ENCODE data around the gene STMND1.
"Not testable (repeated sequence)": the region's sequence is repeated elsewhere in the genome, so short reads cannot be mapped to it uniquely, and the experiment has no call there.

STMND1 gene

DNA sequence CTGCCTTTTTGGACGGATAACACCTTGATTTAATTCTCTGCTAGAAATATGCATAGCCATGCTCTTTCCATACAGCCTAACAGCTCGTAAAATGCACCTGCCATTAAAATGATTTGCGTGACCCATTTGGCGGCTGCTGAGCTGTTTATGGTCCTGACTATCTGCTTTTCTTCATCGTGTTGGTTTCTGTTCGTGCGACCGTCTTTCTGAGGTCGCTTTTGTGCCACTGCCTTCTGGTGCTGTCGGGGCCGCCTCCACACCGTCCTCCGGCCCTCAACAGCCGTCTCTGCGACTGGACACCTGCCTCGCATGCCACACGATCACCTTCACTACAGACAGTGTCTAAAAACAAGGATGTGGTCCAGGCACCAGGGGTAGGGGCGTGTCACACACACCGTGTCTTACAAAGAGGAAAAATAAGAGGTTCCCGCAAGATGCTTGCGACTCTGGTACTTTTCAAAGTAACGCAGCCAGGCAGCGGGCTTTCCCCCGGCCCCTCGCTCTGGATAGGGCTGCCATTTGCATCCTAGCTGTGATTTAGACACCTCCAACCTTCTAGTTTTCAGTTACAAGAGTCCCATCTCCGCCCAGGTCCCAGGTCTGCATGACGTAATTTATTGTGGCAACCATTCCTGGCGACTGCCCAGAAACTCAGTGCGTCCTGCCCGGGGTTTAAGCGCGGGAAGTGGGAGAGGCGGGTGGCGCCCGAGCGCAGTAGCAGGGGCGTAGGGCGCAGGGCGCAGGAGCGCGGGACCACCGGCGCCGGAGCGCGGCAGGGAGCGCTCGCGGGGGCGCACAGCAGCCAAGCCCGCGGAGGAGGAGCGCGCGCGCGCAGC lies at the start of gene STMND1:
TSS of gene STMND1 (plus strand) at position 629 of the 836 bp plus-strand sequence. CDS start 208 bp downstream, outside the sequence.
- DNase-seq, result peak in 8 of 56 donors; percentile 3 to 70 (median 26)

DNA sequence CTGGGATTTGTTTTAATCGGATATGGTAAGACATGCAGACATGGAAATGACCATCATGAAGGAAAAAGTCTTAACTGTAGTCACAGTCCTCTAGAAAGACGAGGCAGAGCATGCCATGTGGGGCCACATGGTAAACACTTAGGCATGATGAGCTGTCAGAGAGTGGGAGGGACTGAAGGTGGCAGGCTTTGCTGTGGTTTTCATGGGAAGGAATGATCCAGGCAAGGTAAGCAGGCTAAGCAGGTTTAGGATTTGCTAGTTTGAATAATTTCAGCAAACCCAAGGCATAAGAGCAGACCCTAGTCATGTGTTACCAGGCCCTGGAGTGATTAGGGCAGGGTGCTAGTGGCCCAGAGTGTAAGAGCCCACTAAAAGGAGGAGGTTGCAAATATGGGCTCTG lies 47.2 kb upstream of the STMND1 start:
- DNase-seq, result no peak

DNA sequence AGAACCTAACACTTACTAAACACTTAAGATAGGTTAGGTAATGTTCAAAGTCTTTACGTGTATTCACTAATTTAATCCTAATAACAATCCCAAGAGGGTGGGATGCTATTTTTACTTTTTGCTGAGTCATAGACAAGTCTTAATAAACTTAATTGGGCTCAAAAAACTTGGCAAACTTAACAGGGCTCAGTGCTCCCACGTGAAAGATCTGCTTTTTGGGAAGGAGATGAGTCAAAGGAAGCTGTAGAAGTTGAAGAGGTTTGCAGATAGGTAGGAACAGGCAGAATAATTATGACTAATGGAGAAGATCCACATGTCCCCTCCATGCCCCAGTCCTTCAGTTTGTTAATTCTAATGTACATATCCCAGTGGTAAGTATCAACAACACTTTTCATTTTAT lies 44.5 kb upstream of the STMND1 start:
- peak in 8 of 56 donors; percentile 9 to 65 (median 22) for DNase-seq

DNA sequence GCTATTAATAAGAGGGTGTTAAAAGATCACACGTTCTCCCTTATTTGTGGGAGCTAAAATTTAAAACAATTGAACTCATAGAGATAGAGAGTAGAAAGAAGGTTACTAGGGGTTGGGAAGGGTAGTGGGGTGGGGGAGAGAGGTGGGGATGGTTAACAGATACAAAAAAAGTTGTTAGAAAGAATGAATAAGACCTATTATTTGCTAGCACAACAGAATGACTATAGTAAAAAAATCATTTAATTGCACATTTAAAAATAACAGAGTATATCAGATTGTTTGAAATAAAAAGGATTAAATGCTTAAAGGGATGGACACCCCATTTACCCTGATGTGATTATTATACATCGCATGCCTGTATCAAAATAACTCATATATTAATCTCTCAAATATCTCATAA lies 43.3 kb upstream of the STMND1 start:
- no peak for DNase-seq

DNA sequence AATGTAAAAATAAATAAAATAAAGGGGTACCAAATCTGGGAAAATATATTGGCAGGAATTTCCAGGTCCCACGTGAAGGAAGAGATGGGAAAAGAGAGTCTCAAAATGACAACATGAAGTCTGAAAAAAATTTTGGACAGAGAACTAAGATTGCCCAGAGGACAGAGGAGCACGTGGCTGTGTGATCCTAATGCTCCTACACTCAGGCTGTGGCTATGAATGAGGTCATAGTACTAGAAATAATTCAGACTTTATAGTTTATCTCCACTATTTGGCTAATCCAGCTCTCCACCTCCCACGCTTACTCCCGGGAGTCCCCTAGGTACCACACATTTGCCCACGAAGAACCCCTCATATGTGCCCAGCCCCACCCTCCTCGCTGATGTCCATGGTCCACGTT lies 42.8 kb upstream of the STMND1 start:
- DNase-seq, result no peak

DNA sequence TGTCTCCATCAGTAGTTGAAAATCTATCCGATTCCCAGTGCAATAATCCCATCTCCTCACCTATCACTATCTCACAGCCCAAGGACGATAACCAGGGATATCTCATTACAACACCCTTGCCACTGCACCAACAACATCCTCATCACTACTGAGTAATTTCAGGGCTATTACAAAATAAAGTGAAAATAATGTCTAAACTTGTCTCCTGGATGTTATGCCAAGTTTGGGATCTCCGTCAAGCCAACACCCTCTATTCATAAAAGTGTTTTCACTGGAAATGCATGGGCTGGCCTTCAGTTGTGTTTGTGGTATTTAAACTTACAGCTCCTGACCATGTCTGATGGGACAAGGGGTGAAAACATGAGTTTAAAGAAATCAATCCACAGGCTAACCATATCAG lies 42.0 kb upstream of the STMND1 start:
- no peak for DNase-seq

DNA sequence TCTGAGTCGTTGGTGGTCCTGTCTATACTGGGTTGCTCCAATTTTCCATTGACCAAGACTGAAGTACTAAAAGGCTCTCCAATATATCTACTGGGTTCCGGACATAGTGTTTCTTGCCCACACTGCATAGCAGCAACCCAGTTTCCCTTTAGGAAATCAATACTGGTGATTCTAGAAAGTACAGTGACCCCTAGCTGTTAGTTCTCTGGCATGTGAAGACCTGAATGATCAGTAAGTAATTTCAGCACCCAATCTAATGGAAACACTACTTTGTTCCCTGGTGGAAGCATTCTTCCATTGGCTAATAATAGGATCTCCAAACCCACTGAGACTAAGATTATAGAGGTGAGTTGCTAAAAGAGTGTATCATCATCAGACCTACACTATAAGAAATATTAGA lies 40.8 kb upstream of the STMND1 start:
- no peak for DNase-seq

DNA sequence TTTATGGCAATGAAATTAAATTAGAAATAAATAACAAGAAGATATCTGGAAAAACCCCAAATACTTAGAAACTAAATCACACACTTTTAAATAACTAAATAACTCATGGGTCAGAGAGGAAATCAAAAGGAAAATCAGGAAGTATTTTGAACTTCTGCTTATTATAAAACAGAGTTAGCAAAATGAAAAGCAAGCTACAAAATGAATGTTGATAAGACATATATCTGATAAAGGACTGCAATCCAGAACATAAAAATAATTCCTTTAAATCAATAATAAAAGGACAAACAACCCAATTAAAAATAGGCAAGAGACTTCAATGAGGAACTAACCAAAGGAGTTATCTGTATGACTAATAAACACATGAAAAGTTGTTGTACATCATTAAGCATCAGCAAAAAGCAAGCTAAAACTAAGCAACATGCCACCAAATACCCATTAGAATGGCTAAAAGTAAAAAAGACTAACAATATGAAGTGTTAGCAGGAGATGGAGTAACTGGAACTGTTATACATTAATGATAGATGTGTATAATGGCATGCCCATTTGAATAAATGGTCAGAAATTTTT lies 38.9 kb upstream of the STMND1 start:
- no peak for DNase-seq

DNA sequence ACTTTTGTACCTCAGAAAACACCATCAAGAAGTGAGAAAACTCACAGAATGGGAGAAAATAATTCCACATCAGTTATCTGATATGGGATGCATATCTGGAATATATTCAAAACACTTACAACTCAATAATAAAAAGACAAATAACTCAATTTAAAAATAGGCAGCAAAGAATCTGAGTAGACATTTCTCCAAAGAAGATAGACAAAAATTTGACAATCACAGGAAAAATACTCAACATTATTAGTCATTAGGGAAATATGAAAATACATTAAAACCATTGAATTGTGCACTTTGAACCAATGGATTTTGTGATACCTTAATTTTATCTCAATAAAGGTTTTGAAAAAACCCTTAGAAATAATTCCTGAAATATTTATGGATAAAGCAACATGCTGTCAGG lies 36.9 kb upstream of the STMND1 start:
- DNase-seq, result no peak

DNA sequence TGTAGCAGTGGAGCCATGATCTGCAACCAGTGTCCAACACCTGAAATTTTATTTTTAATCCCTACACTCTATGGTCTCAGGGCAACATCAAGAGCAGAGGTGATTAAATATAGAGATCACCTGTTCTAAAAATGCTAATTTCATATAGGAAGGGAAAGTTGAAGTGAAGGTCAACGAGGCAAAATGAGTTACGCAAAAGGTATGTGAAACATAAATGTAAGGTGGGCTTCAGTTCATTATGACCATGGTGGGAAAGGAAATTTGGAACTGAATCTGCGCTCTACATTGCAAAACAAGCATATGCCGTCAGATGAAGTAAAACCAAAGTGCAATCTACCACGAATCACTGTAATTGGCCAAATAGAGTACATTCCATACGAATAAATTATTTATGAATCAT lies 35.2 kb upstream of the STMND1 start:
- no peak for DNase-seq

DNA sequence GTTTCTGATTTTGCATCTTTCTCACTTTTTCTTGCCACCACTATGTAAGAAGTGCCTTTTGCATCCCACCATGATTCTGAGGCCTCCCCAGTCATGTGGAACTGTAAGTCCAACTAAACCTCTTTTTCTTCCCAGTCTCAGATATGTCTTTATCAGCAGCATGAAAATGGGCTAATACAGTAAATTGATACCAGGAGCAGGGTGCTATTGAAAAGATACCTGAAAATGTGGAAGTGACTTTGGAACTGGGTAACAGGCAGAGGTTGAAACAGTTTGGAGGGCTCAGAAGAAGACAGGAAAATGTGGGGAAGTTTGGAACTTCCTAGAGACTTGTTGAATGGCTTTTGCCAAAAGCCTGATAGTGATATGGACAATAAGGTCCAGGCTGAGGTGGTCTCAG lies 32.9 kb upstream of the STMND1 start:
- DNase-seq, result not testable (repeated sequence)

DNA sequence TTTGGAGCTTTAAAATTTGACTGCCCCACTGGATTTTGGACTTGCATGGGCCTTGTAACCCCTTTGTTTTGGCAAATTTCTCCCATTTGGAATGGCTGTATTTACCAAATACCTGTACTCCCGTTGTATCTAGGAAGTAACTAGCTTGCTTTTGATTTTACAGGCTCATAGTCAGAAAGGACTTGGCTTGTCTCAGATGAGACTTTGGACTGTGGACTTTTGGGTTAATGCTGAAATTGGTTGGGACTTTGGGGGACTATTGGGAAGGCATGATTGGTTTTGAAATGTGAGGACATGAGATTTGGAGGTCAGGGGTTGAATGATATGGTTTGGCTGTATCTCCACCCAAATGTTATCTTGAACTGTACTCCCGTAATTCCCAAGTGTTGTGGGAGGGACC lies 31.4 kb upstream of the STMND1 start:
- not testable (repeated sequence) for DNase-seq

DNA sequence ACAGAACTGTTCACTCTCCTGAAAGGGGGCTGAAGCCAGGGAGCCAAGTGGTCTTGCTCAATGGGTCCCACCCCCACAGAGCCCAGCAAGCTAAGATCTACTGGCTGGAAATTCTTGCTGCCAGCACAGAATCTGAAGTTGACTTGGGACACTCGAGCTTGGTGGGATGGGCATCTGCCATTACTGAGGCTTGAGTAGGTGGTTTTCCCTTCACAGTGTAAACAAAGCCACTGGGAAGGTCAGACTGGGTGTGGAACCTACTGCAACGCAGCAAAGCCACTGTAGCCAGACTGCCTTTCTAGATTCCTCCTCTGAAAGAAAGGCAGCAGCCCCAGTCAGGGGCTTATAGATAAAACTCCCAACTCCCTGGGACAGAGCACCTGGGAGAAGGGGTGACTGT lies 28.3 kb upstream of the STMND1 start:
- not testable (repeated sequence) for DNase-seq

DNA sequence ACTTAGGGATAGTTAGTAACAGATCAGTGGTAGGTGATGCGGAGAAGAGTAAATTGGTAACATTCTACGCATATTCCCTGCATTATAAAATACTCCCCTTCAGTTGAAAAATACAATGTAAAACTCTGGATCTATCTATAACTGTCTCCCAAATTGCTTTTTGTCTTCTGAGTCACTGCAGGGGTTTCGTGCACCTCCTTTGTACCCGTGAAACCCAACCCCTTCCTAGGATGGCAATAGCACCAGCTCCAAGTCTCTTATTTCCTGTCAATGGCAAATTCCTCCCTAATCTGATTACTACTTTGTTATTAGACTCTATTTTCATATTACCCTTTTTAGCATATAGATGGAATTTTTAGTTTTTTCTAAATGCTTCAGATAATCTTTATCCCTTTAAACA lies 20.6 kb upstream of the STMND1 start:
- DNase-seq, result peak in 2 of 56 donors; percentile 4 to 8

DNA sequence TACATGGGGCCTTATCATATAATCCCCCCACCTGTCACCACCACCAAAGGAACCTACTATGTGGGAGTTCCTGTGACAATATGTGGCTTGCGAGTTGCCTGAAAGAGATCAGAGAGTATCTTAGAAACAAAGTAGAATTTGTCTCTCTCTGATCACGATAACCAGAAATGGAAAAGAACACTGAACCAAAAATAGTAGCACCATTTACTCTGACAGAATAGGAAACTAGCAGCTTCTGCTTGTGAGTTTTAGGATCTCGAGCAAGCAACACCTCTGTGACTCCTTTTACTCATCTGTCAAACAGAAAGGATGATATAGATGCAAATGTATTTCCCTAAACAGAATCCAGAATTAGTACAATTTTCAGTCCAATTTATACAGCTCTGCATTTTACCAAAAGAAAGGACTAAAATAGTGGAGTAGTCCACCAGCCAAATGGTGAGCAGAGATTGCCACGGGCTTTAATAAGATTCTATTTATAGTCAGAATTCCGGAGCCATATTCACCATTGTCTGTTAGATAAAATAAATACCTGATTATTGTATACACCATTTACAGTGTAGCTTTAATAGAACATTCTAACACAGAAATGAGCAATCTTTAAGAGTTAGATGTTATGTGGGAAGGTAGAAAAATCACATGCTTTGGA lies 19.9 kb upstream of the STMND1 start:
- DNase-seq, result no peak

DNA sequence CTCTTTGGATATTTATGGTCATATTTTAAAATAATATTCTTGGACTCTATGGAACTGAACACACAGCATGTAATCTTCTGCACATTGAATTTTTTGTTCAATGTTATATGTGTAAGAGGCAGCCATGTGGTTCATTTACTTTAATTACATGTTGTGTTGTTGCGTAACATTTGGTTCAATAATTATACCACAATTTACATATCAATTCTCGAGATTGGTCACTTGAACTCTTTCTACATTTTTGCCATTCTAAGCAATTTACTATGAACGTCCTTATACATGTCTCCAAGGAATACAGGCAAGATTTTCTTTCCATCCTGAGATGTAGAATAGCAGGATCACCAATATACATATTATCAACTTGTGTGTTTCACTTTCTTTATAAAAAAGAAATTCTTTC lies 18.5 kb upstream of the STMND1 start:
- DNase-seq, result no peak

DNA sequence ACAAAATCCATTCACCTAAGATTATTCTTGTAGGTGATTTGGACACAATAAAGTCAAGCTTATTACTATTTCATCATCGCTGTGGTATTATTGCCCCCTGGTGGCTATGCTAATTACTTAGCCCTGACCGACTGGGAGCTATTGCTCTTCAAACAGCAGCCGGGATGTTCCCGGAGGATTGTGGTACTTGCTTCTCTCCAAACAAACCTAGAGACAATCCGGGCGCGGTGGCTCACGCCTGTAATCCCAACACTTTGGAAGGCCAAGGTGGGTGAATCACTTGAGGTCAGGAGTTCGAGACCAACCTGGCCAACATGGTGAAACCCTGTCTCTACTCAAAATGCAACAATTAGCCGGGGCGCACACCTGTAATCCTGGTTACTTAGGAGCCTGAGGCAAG lies 15.4 kb upstream of the STMND1 start:
- DNase-seq, result peak in 34 of 56 donors; percentile 3 to 77 (median 37)

DNA sequence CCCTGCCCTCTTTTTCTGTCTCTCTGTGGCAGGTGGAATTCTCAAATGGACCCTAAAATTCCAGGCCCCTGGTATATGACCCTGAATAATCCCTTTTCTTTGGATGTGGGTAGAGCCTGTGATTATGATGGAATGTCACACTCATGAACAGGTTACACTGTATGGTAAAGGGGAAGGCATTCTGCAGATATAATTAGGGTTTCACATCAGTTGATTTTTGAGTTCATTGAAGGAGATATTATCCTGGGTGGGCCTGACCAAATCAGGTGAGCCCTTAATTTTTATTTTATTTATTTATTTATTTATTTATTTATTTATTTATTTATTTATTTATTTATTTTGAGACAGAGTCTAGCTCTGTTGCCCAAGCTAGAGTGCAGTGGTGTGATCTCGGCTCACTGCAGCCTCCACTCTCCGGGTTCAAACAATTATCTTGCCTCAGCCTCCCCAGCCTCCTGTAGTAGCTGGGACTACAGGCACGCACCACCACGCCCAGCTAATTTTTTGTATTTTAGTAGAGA lies 13.7 kb upstream of the STMND1 start:
- DNase-seq, result no peak

DNA sequence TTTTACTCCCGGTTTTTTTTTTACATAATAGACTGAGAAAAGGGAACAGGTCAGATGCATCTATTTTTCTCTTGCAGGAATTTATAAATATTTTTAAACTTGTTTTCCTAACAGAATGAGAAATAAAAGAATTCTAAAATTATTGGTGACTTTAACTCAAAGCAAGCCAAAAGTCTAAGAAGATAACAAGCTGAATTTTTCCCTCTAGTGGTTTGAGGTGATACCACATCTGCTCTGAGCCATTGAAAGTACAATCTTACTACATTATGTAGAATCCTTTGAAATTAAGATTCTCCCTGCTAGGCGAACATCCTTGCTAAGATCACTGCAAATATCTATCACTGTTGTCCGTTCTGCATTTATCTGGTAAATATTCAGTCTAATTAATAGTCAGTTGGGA lies 10.7 kb upstream of the STMND1 start:
- no peak for DNase-seq

DNA sequence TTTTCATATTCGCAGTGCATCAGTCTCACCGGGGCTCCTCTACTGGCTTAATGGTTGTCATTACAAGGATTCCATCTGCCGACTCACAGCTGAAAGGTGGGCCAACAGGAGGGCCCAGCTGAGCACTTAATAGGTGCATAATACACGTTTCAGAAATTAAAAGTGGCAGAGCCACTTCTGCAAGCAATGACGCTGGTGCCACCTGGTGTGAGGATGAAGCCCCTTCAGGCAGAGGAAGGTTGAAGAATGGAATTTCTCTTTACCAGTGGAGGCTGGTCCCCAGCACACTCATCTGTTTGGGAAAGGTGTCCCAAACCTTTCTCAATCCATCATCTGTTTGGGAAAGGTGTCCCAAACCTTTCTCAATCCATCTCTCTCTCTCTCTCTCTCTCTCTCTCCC lies 8.2 kb upstream of the STMND1 start:
- DNase-seq, result peak in 5 of 56 donors; percentile 3 to 23 (median 13)

DNA sequence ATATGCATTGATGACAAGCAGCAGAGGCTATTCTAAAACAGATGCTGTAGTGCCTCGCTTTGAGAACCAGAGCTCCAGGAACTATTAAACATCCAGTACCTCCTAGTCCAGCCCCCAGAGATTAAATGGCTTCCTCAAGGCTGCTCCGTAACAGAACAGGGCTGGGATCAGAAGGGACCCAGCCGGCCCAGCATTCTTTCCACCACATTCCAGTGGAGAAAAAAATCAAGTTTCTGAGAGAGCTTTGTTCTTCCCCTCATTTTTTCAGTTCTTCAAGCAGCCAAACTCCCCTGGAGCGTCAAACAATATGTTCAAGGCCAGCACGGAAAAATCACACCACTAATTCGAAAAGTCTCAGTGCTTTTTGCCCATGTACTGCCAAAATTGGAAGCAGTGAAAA lies 5.8 kb upstream of the STMND1 start:
- DNase-seq, result peak in 1 of 56 donors; percentile 14

DNA sequence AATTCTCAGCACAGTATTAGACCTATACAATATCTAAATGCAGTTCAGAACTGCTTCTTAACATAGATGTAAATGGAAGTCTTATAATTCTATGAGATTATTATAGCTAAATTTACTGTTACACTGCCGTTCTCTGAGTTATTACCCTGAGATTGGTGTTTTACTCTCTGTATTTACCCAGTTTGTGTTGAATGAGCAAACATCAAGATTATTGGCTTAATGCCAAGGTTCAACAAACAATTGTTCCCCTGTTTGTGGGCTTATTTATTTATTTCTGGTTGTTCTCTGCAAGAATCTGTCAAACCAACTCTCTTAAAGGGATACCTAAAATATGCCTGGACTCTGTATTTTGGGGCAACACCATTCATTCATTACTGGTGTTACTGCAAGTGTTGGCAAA lies 5.2 kb upstream of the STMND1 start:
- no peak for DNase-seq

All from nucleus accumbens (tissue), 56 donors.